HG02884 (cell line): ENCODE measurements around the gene OR12D1.
"Not testable (repeated sequence)": the region's sequence is repeated elsewhere in the genome, so short reads cannot be mapped to it uniquely, and the experiment has no call there.

Experiments
- ATAC-seq: cut with Tn5 transposase; IDR thresholded peaks from one replicate; pipeline ENCODE4 v1.9.1; 2021; ENCODE audit warnings: mild to moderate bottlenecking, moderate library complexity; ENCODE audit not compliant: unreplicated experiment

OR12D1 gene

DNA sequence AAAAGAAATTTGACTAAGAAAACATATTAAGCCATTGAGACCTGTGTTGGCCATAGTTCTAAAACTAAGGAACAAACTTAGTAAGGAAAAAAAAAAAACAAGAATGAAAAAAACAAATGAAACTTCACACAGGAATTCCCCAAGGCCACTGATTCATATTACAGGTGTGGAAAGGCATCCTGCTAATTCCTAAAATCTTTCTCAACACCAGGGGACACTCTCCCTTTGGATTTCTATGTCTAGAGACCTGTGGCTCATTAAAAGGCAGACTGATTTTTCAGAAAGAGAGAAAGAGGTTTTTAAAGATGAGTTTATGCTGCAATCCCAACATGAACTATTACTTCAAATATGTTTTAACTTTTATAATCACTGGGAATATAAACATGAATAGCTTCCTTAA, at the start of gene OR12D1:
TSS of gene OR12D1 (plus strand) at position 341 of the 400 bp plus-strand sequence.
- ATAC-seq: no peak

DNA sequence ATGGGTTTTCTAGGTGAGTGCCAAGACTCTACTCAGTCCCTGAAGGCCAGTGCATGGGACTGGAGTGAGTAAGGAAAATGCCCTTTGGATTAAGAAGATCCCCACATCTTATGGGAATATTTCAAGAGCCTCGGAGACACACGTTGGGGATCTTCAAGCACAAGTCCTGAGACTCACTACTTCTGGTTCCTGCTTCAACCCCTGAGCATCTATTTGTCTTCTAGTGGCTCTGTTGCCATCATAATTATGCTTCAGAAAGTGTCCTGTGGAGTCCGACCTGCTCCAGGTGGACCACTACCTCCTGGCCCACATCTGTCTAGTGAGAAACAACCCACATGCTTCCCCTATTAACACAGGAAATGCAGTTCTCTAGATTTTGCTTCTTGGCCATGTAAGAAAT, 46.0 kb upstream of the OR12D1 start, which contains the start of gene OR5V1:
TSS of gene OR5V1 (minus strand) at position 101 of the 400 bp plus-strand sequence. CDS start 12,670 bp downstream, outside the sequence.
- ATAC-seq: no peak

DNA sequence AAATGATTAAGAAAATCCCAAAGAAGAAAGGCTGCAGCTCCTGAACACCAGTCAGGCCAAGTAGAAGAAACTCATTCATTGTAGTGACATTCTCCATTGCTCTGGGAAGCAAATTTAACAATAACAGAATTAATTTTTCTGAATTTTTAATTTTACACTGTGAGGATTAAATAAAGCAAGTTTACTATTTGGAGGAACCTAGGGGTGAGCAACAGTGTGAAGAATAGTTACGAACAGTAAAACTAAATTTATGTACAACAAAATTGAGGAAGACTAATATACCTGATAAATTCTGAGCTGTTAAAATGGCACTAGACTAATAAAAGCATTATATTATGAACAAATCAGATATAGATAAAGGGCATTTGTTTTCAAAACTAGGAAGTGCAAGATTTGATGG, 39.5 kb upstream of the OR12D1 start, which contains the start of gene OR12D3:
TSS of gene OR12D3 (minus strand) at position 101 of the 400 bp plus-strand sequence. CDS start at position 97, 4 bp downstream.
- no peak for ATAC-seq

GRCh38 chr6:29376003-29376402, 38.7 kb upstream of the OR12D1 start:
- no peak for ATAC-seq

- ATAC-seq: no peak
Observed at GRCh38 chr6:29388533-29388932, 26.2 kb upstream of the OR12D1 start.

GRCh38 chr6:29395331-29395730, 19.4 kb upstream of the OR12D1 start, which contains the start of gene OR12D2:
TSS of gene OR12D2 (plus strand) at chr6:29395631. CDS start at chr6:29396700, 1,069 bp downstream.
- ATAC-seq: no peak

DNA sequence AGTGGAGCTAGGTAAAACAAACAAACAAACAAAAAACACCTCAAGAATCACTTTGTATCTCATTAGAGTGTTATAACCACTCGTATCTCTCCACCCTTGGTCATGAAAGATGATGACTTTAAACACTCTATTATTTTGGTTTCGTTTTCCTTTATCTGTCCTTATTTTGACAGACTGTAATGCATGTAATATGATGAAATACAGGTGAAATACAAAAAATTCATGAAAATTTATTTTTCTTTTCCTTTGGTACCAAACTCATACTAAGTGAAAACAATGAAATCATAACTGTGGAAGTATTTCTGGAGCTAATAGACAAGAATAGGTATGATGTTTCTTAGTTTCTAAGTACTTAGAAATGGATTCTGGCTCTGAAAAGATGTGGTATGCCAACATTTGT, 15.2 kb upstream of the OR12D1 start:
- no peak for ATAC-seq

DNA sequence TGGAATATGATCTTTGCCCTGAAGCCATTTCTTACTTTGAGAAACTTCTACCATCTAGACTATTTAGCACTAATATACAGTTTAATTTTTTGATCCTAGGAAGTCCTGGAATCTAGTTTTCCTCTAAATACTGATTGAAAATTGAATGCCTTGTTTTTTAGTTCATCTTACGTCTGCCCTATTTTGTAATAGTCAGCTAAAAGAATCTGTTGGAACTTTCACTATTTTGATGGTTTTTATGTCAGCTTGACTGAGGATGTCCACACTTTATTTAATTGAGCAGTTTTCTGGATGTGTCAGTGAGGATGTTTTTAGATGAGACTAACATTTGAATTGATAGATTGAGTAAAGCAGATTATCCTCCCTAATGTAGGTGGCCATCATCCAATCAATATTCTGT, 10.9 kb upstream of the OR12D1 start:
- ATAC-seq: no peak

DNA sequence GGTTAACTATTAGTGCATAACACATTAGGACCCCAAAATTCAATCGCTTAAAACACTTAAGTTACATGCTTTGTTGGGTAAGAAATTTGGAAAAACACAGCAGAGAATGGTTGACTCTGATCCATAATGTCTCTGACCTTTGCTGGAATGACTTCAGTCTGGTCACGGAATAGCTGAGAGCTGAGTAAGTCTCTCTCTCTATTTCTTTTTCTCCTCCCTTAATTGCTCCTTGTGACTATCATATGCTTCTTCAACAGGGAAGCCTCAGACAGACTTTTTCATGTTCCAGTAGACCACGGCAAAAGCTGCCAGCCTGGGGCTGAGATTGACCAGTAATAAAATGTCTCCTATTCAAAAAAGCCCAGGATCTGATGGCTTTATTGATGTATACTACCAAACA, 4.8 kb downstream of the OR12D1 start:
- ATAC-seq: no peak

DNA sequence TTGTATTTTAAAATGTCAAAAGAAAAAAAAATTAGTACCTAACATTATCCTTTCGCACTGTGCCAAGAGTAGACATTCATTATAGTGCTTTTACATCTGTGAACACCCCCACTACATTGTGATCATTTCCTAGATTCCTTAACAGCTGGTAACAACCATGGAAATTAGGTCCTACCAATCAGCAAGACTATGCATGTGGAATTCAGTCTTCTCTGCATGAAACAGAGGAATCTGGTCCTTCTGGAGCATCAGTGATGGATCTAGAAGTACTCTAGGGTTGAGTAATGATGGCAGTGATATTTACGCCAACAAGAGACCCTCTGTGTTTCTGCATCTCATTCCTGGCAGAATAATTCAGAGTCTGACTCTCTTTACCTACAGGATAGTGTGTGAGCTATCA, 9.4 kb downstream of the OR12D1 start:
- no peak for ATAC-seq

GRCh38 chr6:29424575-29424974, 9.8 kb downstream of the OR12D1 start:
- no peak for ATAC-seq

GRCh38 chr6:29425075-29425474, 10.3 kb downstream of the OR12D1 start:
- ATAC-seq: no peak

- no peak for ATAC-seq
Observed at GRCh38 chr6:29426654-29427053, 11.9 kb downstream of the OR12D1 start.

- ATAC-seq: not testable (repeated sequence)
Observed at GRCh38 chr6:29436730-29437129, 22.0 kb downstream of the OR12D1 start.

GRCh38 chr6:29439006-29439405, 24.3 kb downstream of the OR12D1 start, which contains the start of gene OR10C1:
TSS of gene OR10C1 (plus strand) at chr6:29439306. CDS start at chr6:29440016, 710 bp downstream.
- ATAC-seq: no peak

DNA sequence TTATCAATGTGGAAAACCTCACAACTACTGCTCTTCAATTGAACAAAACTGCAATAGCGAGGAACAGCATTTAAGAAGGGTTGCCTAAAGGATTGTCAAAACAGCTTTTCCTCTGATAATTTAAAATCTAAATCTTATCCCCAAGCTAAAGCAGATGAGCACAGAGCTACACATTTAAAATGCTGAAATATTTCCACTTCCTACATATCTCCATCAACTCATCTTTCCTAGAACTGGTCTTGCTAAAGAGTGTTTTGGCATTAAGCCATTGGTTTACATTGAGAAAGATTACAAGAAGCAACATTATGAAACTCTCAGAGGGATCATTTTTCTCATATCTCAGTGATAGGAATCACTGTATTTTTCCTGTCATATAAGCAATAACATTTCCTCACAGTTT, 28.0 kb downstream of the OR12D1 start:
- no peak for ATAC-seq

GRCh38 chr6:29444031-29444430, 29.3 kb downstream of the OR12D1 start:
- not testable (repeated sequence) for ATAC-seq

DNA sequence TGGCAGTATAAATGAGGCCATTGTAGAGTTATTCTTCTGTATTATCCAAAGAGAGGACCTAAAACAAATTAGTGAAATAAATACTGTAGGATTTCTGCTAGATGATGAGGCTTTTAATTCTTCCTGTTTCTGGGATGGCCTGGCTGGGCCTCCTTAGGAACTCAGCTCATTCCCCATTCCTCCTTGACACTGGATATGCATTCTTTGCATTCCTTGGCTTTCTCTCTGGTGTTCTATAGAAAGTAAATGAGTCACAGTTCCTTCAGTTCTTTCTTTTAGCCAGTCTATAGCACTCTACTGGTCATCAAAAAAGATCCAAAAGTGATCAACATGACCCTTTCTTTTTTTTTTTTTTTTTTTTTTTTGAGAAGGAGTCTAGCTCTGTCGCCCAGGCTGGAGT, 32.9 kb downstream of the OR12D1 start:
- no peak for ATAC-seq

- no peak for ATAC-seq
Observed at GRCh38 chr6:29451471-29452193, 36.9 kb downstream of the OR12D1 start.

DNA sequence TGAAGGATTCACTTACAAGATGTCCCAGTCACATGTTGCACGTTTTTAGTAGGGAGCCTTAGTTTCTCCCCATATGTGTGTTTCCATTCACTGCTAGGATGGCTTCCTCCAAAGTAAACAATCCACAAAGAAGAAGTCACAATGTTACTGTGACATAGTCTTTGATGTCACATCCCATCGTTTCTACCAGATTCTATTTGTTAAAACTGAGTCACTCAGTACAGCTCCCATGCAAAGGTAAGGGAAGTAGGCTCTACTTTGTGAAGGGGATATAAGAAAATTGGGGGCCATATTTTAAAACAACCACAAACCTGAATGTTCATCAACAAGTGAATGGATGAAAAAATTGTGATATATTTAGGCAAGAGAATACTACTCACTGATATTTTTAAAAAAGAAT, 42.2 kb downstream of the OR12D1 start, which contains the start of the genes OR11A1 and OR2H1:
TSS of gene OR11A1 (minus strand) at position 101 of the 400 bp plus-strand sequence. CDS start 29,430 bp downstream, outside the sequence.
TSS of gene OR2H1 (plus strand) at position 185 of the 400 bp plus-strand sequence. CDS start 4,615 bp downstream, outside the sequence.
- ATAC-seq: no peak

GRCh38 chr6:29461021-29461814, 46.5 kb downstream of the OR12D1 start:
- ATAC-seq: no peak
